GM12873 (cell line): ENCODE data around the gene USP24.

Source experiments
- TF ChIP-seq, protein P1 (sequence below): IDR thresholded peaks from 2 replicates; pipeline ENCODE4 v1.5.1; 2012; ENCODE audit warnings: low read depth, mild to moderate bottlenecking, moderate library complexity, low read length, control low read depth; ENCODE audit not compliant: insufficient read depth; ENCODE audit errors: missing control alignments

Gene USP24

DNA sequence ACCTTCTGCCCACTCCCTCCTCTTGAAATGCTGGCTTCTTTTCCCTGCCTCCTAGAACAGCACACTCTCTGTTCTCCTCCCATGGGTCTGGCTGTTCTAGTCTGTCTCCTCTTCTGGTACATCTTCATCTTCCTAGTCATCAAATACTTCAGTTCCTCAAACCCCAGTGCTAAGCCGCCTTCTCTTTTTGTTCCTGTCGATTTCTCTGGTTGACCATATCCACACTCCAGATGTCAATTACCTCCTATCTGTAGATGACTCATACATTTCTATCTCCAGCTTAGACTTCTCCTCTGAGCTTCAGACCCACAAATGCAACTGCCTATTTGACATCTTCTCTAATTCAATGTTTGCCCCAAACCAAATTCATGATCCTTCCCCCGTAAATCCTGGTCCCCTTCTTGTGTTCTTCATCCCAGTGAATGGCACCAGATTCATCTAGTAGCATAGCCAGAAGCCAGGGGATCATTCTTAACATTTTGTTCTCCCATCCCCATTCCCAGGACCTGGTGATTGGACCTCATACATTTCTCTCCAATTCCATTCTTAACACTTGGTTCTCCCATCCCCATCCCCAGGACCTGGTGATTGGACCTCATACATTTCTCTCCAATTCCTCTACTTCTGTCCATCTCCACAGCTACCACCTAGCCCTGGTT, 35.9 kb downstream of the USP24 start:
- TF ChIP-seq, protein P1, sequence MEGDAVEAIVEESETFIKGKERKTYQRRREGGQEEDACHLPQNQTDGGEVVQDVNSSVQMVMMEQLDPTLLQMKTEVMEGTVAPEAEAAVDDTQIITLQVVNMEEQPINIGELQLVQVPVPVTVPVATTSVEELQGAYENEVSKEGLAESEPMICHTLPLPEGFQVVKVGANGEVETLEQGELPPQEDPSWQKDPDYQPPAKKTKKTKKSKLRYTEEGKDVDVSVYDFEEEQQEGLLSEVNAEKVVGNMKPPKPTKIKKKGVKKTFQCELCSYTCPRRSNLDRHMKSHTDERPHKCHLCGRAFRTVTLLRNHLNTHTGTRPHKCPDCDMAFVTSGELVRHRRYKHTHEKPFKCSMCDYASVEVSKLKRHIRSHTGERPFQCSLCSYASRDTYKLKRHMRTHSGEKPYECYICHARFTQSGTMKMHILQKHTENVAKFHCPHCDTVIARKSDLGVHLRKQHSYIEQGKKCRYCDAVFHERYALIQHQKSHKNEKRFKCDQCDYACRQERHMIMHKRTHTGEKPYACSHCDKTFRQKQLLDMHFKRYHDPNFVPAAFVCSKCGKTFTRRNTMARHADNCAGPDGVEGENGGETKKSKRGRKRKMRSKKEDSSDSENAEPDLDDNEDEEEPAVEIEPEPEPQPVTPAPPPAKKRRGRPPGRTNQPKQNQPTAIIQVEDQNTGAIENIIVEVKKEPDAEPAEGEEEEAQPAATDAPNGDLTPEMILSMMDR = no peak

DNA sequence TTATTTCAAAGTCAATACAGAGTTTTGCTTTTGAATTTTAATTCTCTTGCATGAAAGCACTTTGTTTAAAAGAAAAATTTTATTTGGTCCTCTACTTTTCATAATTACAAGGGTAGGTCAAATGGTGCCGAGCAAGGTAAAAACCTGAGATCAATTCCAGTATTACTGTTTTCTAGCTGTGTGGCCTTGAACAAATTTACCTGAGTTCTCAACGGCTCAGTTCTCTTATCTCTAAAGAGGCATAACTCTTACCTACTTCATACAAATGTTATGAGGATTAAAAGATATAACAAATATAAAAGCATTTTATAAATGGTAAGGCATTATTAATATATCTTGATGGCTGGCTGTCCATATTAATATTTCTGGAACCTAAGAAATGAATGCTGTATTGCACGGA, 42.5 kb downstream of the USP24 start:
- TF ChIP-seq, protein P1 = no peak

DNA sequence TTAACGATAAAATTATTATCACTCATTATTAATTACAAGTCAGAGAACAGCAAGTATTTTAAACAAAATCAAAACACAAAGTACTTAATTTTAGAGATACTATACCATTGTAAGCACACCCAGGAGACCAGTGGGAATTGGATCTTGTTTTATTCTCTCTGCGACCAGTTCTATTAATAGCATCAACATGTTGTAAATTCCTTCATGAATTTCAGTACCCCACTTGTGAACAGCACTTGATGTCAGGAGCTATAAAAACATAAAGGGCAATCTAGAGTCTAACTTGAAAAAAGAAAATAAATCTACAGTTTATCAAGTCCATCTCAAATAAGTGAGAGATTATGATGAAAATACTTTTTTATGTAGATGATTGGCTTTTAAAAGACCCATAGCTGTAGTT, 42.9 kb downstream of the USP24 start:
- TF ChIP-seq, protein P1 = no peak

DNA sequence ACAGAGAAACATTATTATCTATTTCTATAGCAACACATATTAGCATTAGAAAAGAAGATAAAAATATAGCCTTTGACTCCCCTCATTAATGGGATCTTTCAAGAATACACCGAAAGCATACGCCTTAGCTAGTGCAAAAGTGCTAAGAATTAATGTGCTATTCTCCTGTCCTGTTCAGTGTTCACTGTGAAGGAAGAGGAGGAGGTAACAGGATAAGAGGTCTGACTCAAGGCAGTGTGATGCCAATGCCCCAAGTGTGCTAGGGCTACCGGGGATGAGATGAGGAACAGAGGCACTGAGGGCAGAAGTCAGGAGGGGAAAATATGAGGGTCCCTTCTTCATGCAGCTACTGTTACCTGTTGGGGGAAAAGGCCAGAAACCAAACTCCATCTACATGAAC, 43.5 kb downstream of the USP24 start:
- TF ChIP-seq, protein P1 = no peak

DNA sequence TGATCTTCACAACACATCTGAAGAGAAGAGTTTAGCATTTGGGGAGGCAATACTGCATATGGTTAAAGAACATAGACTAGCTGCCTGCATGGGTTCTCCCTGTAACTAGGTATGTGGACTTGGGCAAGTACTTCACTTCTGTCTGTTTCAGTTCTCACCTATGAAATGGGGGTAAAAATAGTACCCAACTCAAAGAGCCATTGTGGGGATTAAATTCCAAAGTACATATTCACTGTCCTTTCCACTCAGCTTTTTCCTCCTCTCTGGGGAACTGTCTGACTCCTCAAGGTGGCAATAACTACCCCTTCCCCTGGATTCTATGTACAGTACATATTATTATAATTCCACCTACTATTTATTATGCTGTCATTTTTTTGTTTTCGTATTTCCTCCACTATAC, 44.7 kb downstream of the USP24 start:
- TF ChIP-seq, protein P1 = no peak

DNA sequence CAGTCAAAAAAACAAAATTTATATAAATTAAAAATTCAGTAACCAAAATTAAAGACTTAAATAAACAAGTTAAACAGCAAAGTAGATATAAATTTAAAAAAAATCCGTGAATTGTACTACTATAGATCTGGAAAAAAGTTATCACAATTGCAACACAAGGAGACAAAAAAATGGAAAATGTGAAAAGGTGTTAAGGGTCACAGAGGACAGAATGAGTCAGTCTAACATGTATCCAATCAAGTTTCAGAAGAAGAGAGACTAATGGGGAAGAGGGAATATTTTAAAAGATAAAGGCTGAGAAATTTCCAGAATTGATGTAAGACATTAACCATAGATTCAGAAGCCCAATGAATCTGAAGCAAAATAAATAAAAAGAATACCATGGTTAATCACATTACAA, 46.0 kb downstream of the USP24 start:
- TF ChIP-seq, protein P1 = no peak

DNA sequence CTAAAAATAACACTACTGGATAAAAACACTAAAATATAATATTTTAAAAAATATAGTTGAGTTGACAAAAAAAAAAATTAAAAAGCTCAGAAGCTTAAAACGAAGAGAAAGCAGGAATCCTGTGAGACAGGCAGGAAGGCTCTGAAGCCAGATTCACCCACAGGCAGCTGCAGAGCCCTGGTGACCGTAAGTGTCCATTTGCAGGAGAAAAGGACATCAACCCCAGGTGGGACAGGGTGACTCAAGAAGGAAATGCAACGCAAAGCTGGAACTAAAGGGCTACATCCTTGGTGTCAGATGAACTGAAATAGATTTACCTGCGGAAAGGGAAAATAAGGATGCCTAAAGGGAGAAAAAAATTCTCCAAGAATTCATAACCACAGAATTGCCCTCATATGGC, 46.8 kb downstream of the USP24 start:
- TF ChIP-seq, protein P1 = no peak
